ENCODE results near the gene CDC14B.
A peak's percentile ranks its signal among the peaks of the same experiment; 100 is the strongest.

The CDC14B gene

DNA sequence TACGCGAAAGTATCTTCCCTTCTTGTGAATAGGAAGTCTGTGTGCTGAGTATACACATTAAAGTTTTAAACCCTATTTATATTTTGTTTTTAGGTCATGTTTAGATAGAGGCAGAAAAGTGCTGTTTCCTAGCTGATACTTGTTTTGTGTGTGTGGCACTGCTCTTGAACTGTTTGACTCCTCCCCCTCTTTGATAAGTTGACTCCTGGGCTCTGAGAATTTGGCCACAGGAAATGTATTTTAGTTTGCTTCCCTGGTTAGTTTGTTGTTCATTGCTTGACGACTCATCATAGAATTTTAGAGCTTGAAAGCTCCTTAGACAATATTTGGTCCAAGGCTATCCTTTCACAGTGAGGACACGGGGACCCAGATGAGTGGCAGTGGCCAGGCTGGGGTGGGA lies 2.0 kb upstream of the CDC14B start:
- Histone ChIP-seq H2AFZ (ENCODE audit: low read depth, low read length) (no peak overlapping the region), H3K4me1 (ENCODE audit: control insufficient read depth, insufficient read depth, low read depth, low read length) (peaks cover 10% of the 10 kb centered on the region), H3K27ac (ENCODE audit: low read length, poor library complexity, severe bottlenecking) (no peak overlapping the region), H4K91ac (ENCODE audit: low read length) (no peak overlapping the region), H2BK12ac (ENCODE audit: low read length in 2 of 2) (no peak overlapping the region), H3K27me3 (ENCODE audit: control insufficient read depth in 1 of 2, insufficient read depth in 1 of 2, low read length in 2 of 2) (no peaks in the 10 kb centered on the region), H3K23ac (ENCODE audit: low read length in 2 of 2) (no peak overlapping the region), H2AK5ac (ENCODE audit: low read length, severe bottlenecking) (no peak overlapping the region), H3K4ac (ENCODE audit: low read depth in 1 of 2, low read length in 2 of 2) (no peak overlapping the region), H3K18ac (ENCODE audit: low read depth in 1 of 2, low read length in 2 of 2) (no peak overlapping the region), H3K14ac (ENCODE audit: low read length in 2 of 2) (no peak overlapping the region), H2BK15ac (ENCODE audit: low read depth, poor library complexity, severe bottlenecking) (no peak overlapping the region), H2BK5ac (ENCODE audit: low read depth, low read length, poor library complexity, severe bottlenecking) (no peak overlapping the region), H3K4me3 (ENCODE audit: insufficient read depth in 1 of 2, low read depth in 1 of 2, low read length in 2 of 2) (no peak overlapping the region), H2BK120ac (ENCODE audit: low read depth, low read length) (no peak overlapping the region), H3K9ac (ENCODE audit: low read length) (no peak overlapping the region), H4K8ac (ENCODE audit: low read length) (no peak overlapping the region), H3K36me3 (ENCODE audit: control insufficient read depth in 1 of 2, insufficient read depth in 2 of 2, low read depth in 1 of 2, low read length in 2 of 2) (no peaks in the 10 kb centered on the region), H3K79me1 (replicated peaks; ENCODE audit: low read length, poor library complexity, severe bottlenecking) (peaks cover 5% of the 10 kb centered on the region), H3K9me3 (ENCODE audit: control insufficient read depth, low read length) (no peaks in the 10 kb centered on the region), H3K4me2 (ENCODE audit: low read length, poor library complexity, severe bottlenecking) (no peak overlapping the region)
- 51% methylated on average over 2 of the region's 4 CpGs for WGBS
- DNase-seq, result no peak

DNA sequence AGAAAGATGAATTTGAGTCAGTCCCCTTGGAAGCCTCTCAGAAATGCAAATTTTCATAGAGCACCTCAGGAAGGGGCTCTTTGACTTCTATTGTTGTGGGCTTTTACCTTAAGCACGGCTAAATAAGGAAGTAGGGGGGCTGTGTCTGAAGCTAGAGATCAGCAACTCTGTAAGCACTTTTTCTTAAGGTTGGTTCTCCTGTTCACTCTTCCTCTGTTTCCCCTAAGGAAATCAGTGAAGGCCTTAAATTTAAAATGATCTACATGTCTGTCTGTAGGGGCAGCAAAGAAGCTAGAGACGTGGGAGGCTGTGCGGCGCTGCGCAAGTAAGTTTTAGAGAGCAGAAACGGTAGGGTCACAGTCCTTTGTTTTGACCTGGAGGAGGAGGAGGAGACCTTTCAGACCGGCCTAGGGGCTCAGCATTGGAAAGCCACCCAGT lies 1.2 kb upstream of the CDC14B start:
- Histone ChIP-seq H3K27me3 (ENCODE audit: control insufficient read depth in 1 of 2, insufficient read depth in 1 of 2, low read length in 2 of 2) (no peaks in the 10 kb centered on the region), H4K91ac (ENCODE audit: low read length) (no peak overlapping the region), H2AFZ (ENCODE audit: low read depth, low read length) (peak overlapping the region; percentile 2), H3K9me3 (ENCODE audit: control insufficient read depth, low read length) (no peaks in the 10 kb centered on the region), H4K8ac (ENCODE audit: low read length) (peak overlapping the region; percentile 72), H3K18ac (ENCODE audit: low read depth in 1 of 2, low read length in 2 of 2) (peak overlapping the region in 1 of 2 experiments; percentile 62), H3K23ac (ENCODE audit: low read length in 2 of 2) (no peak overlapping the region), H3K4ac (ENCODE audit: low read depth in 1 of 2, low read length in 2 of 2) (no peak overlapping the region), H2BK5ac (ENCODE audit: low read depth, low read length, poor library complexity, severe bottlenecking) (no peak overlapping the region), H3K4me1 (ENCODE audit: control insufficient read depth, insufficient read depth, low read depth, low read length) (peaks cover 9% of the 10 kb centered on the region), H2AK5ac (ENCODE audit: low read length, severe bottlenecking) (no peak overlapping the region), H3K27ac (ENCODE audit: low read length, poor library complexity, severe bottlenecking) (no peak overlapping the region), H3K79me1 (replicated peaks; ENCODE audit: low read length, poor library complexity, severe bottlenecking) (peaks cover 5% of the 10 kb centered on the region), H3K36me3 (ENCODE audit: control insufficient read depth in 1 of 2, insufficient read depth in 2 of 2, low read depth in 1 of 2, low read length in 2 of 2) (no peaks in the 10 kb centered on the region), H2BK15ac (ENCODE audit: low read depth, poor library complexity, severe bottlenecking) (no peak overlapping the region), H2BK120ac (ENCODE audit: low read depth, low read length) (no peak overlapping the region), H3K14ac (ENCODE audit: low read length in 2 of 2) (no peak overlapping the region), H2BK12ac (ENCODE audit: low read length in 2 of 2) (no peak overlapping the region), H3K4me2 (ENCODE audit: low read length, poor library complexity, severe bottlenecking) (no peak overlapping the region), H3K4me3 (ENCODE audit: insufficient read depth in 1 of 2, low read depth in 1 of 2, low read length in 2 of 2) (no peak overlapping the region), H3K9ac (ENCODE audit: low read length) (no peak overlapping the region)
- 22% methylated on average over 7 of the region's 7 CpGs for WGBS
- DNase-seq, result peak; percentile 43

DNA sequence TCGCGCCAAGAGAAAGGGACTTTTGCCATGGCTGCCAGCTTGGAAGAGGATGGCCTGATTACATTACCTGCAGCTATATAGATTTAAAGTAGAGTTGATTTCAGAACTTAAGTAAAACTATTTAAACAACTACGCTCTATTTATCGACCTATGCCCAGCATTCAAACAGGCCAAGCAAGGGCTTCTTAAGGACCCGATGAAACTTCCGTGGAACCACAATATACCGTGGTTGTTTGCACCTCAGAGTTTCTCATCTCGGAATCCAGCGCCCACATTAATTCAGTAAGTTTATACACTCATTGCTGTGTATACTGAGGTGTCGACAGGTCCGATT lies 505 bp upstream of the CDC14B start:
- Histone ChIP-seq H2BK5ac (ENCODE audit: low read depth, low read length, poor library complexity, severe bottlenecking) (no peak overlapping the region), H2BK15ac (ENCODE audit: low read depth, poor library complexity, severe bottlenecking) (no peak overlapping the region), H3K9ac (ENCODE audit: low read length) (peak overlapping the region; percentile 84), H3K4me2 (ENCODE audit: low read length, poor library complexity, severe bottlenecking) (peak overlapping the region; percentile 70), H3K9me3 (ENCODE audit: control insufficient read depth, low read length) (no peaks in the 10 kb centered on the region), H4K91ac (ENCODE audit: low read length) (no peak overlapping the region), H3K4me3 (ENCODE audit: insufficient read depth in 1 of 2, low read depth in 1 of 2, low read length in 2 of 2) (peak overlapping the region in 1 of 2 experiments; percentile 76), H3K79me1 (replicated peaks; ENCODE audit: low read length, poor library complexity, severe bottlenecking) (peaks cover 5% of the 10 kb centered on the region), H3K14ac (ENCODE audit: low read length in 2 of 2) (no peak overlapping the region), H3K4ac (ENCODE audit: low read depth in 1 of 2, low read length in 2 of 2) (no peak overlapping the region), H3K27me3 (ENCODE audit: control insufficient read depth in 1 of 2, insufficient read depth in 1 of 2, low read length in 2 of 2) (no peaks in the 10 kb centered on the region), H3K36me3 (ENCODE audit: control insufficient read depth in 1 of 2, insufficient read depth in 2 of 2, low read depth in 1 of 2, low read length in 2 of 2) (no peaks in the 10 kb centered on the region), H2AK5ac (ENCODE audit: low read length, severe bottlenecking) (no peak overlapping the region), H3K4me1 (ENCODE audit: control insufficient read depth, insufficient read depth, low read depth, low read length) (peaks cover 9% of the 10 kb centered on the region), H3K27ac (ENCODE audit: low read length, poor library complexity, severe bottlenecking) (no peak overlapping the region), H3K23ac (ENCODE audit: low read length in 2 of 2) (no peak overlapping the region), H4K8ac (ENCODE audit: low read length) (no peak overlapping the region), H3K18ac (ENCODE audit: low read depth in 1 of 2, low read length in 2 of 2) (no peak overlapping the region), H2AFZ (ENCODE audit: low read depth, low read length) (no peak overlapping the region), H2BK120ac (ENCODE audit: low read depth, low read length) (no peak overlapping the region), H2BK12ac (ENCODE audit: low read length in 2 of 2) (no peak overlapping the region)
- 44% methylated on average over 7 of the region's 11 CpGs for WGBS
- DNase-seq, result no peak

DNA sequence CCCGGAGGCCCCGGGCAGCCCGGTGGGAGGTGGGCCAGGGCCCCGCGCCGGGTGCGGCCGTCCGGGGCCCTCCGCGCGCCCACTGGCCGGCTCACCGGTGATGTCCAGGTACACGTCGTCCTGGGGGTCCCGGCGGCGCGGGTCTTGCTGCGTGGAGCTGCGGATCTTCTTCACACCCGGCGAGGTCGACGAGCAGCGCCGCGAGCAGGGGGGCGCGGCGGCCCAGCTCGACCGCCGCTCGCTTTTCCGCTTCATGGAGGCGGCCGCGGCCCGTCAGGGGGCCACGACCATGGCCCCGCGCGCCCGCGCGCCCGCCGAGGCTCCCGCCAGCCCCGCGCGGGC lies 548 bp downstream of the CDC14B start:
- H2BK15ac ChIP-seq (ENCODE audit: low read depth, poor library complexity, severe bottlenecking), result peak overlapping the region; percentile 80
- peak overlapping the region in 1 of 2 experiments; percentile 63 for H2BK12ac ChIP-seq (ENCODE audit: low read length in 2 of 2)
- H3K14ac ChIP-seq (ENCODE audit: low read length in 2 of 2), result peak overlapping the region; percentile 36 to 96
- H3K18ac ChIP-seq (ENCODE audit: low read depth in 1 of 2, low read length in 2 of 2), result peak overlapping the region; percentile 79 to 96
- H3K27me3 ChIP-seq (ENCODE audit: control insufficient read depth in 1 of 2, insufficient read depth in 1 of 2, low read length in 2 of 2), result no peaks in the 10 kb centered on the region
- no peak overlapping the region for H3K27ac ChIP-seq (ENCODE audit: low read length, poor library complexity, severe bottlenecking)
- peak overlapping the region; percentile 89 for H3K9ac ChIP-seq (ENCODE audit: low read length)
- peak overlapping the region; percentile 79 for H2BK5ac ChIP-seq (ENCODE audit: low read depth, low read length, poor library complexity, severe bottlenecking)
- 1% methylated on average over 13 of the region's 54 CpGs for WGBS
- no peak overlapping the region for H2AK5ac ChIP-seq (ENCODE audit: low read length, severe bottlenecking)
- H3K36me3 ChIP-seq (ENCODE audit: control insufficient read depth in 1 of 2, insufficient read depth in 2 of 2, low read depth in 1 of 2, low read length in 2 of 2), result no peaks in the 10 kb centered on the region
- peaks cover 7% of the 10 kb centered on the region for H3K79me1 ChIP-seq (replicated peaks; ENCODE audit: low read length, poor library complexity, severe bottlenecking)
- H3K4me2 ChIP-seq (ENCODE audit: low read length, poor library complexity, severe bottlenecking), result peak overlapping the region; percentile 95
- DNase-seq, result no peak
- H4K8ac ChIP-seq (ENCODE audit: low read length), result no peak overlapping the region
- H3K9me3 ChIP-seq (ENCODE audit: control insufficient read depth, low read length), result no peaks in the 10 kb centered on the region
- peak overlapping the region in 1 of 2 experiments; percentile 67 for H3K4ac ChIP-seq (ENCODE audit: low read depth in 1 of 2, low read length in 2 of 2)
- H3K4me3 ChIP-seq (ENCODE audit: insufficient read depth in 1 of 2, low read depth in 1 of 2, low read length in 2 of 2), result peak overlapping the region; percentile 91 to 92
- H3K23ac ChIP-seq (ENCODE audit: low read length in 2 of 2), result peak overlapping the region in 1 of 2 experiments; percentile 83
- peaks cover 9% of the 10 kb centered on the region for H3K4me1 ChIP-seq (ENCODE audit: control insufficient read depth, insufficient read depth, low read depth, low read length)
- peak overlapping the region; percentile 95 for H2AFZ ChIP-seq (ENCODE audit: low read depth, low read length)
- peak overlapping the region; percentile 15 for H4K91ac ChIP-seq (ENCODE audit: low read length)
- H2BK120ac ChIP-seq (ENCODE audit: low read depth, low read length), result peak overlapping the region; percentile 94
